Hypothalamus (tissue), 51 donors: ENCODE results near the gene C3orf33.
"Not testable (repeated sequence)": the region's sequence is repeated elsewhere in the genome, so short reads cannot be mapped to it uniquely, and the experiment has no call there.

ENCODE experiments used
- DNase-seq, 51 donors: peaks; one replicate each; lab custom pipeline; 2025; lab: John Stamatoyannopoulos, UW

Gene C3orf33

GRCh38 chr3:155805802-155806618 lies at the start of gene C3orf33:
Gene C3orf33, minus strand, starts transcription at chr3:155806278. Its CDS starts 26 bp downstream, at chr3:155806252.
- DNase-seq: peak; percentile 14 to 88 (median 66)

- DNase-seq: peak; percentile 95 to 100 (median 99)
These were observed 48.3 kb upstream of the C3orf33 start, which contains the start of gene SLC33A1 for GRCh38 chr3:155854141-155854940. Gene SLC33A1, minus strand, starts transcription at chr3:155854427. Its CDS starts 430 bp downstream, at chr3:155853997.

GRCh38 chr3:155853214-155854140 lies 47.4 kb upstream of the C3orf33 start:
- DNase-seq: peak in 8 of 51 donors; percentile 10 to 61 (median 44)

GRCh38 chr3:155852341-155852740 lies 46.3 kb upstream of the C3orf33 start:
- no peak for DNase-seq

- DNase-seq: not testable (repeated sequence)
These were observed 43.3 kb upstream of the C3orf33 start for GRCh38 chr3:155849404-155849803.

- no peak for DNase-seq
These were observed 41.9 kb upstream of the C3orf33 start for GRCh38 chr3:155847993-155848392.

- DNase-seq: no peak
These were observed 40.0 kb upstream of the C3orf33 start for GRCh38 chr3:155846119-155846518.

GRCh38 chr3:155843569-155843968 lies 37.5 kb upstream of the C3orf33 start:
- no peak for DNase-seq

GRCh38 chr3:155835341-155836071 lies 29.4 kb upstream of the C3orf33 start:
- DNase-seq: no peak

GRCh38 chr3:155828490-155829098 lies 22.5 kb upstream of the C3orf33 start:
- DNase-seq: not testable (repeated sequence)

GRCh38 chr3:155815030-155815545 lies 9.0 kb upstream of the C3orf33 start:
- DNase-seq: no peak

- not testable (repeated sequence) for DNase-seq
These were observed 7.1 kb upstream of the C3orf33 start for GRCh38 chr3:155813224-155813623.

- DNase-seq: no peak
These were observed 3.1 kb upstream of the C3orf33 start for GRCh38 chr3:155809181-155809580.

- DNase-seq: no peak
These were observed 1.7 kb upstream of the C3orf33 start for GRCh38 chr3:155807823-155808222.

- peak in 5 of 51 donors; percentile 15 to 32 (median 20) for DNase-seq
These were observed 775 bp downstream of the C3orf33 start for GRCh38 chr3:155805204-155805801.

GRCh38 chr3:155804323-155804722 lies 1.8 kb downstream of the C3orf33 start:
- no peak for DNase-seq

GRCh38 chr3:155792532-155792931 lies 13.5 kb downstream of the C3orf33 start:
- no peak for DNase-seq

GRCh38 chr3:155791190-155791589 lies 14.9 kb downstream of the C3orf33 start:
- no peak for DNase-seq
